GM13976 (cell line): ENCODE data around the gene GABPB1.

Experiments
- DNase-seq: peaks from one replicate; pipeline ENCODE4 v3.0.0; 2012; ENCODE audit warnings: low spot score
- CTCF ChIP-seq: IDR thresholded peaks from 2 replicates; pipeline ENCODE4 v1.5.1; 2012; ENCODE audit warnings: borderline replicate concordance, mild to moderate bottlenecking; ENCODE audit not compliant: insufficient read depth; ENCODE audit errors: extremely low read depth, missing control alignments, control extremely low read depth
- in situ Hi-C: fragments of 300-500 bp; cut with MboI; formaldehyde crosslinking; loops from one replicate; pipeline ENCODE4 v1.12.0; 2022; ENCODE audit warnings: low sequenced_read_pairs, mixed read lengths, inconsistent platforms; ENCODE audit not compliant: unreplicated experiment

GABPB1 gene

GRCh38 chr15:50344006-50344464 is 11.0 kb downstream of the GABPB1 start:
- in situ Hi-C loops: no loop called here
- no peak for DNase-seq
- no peak for TF ChIP-seq CTCF

GRCh38 chr15:50341616-50342136 is 13.3 kb downstream of the GABPB1 start:
- in situ Hi-C loops: no loop called here
- no peak for TF ChIP-seq CTCF
- DNase-seq: no peak

- TF ChIP-seq CTCF: no peak
- no peak for DNase-seq
- in situ Hi-C loops: no loop called here
Measured at GRCh38 chr15:50340416-50340815, 14.6 kb downstream of the GABPB1 start.

- DNase-seq: no peak
- in situ Hi-C loops: no loop called here
- no peak for TF ChIP-seq CTCF
Measured at GRCh38 chr15:50339717-50340116, 15.3 kb downstream of the GABPB1 start.

GRCh38 chr15:50335251-50335650 is 19.7 kb downstream of the GABPB1 start:
- in situ Hi-C loops: no loop called here
- DNase-seq: no peak
- TF ChIP-seq CTCF: no peak

GRCh38 chr15:50333229-50333628 is 21.8 kb downstream of the GABPB1 start:
- no peak for DNase-seq
- TF ChIP-seq CTCF: no peak
- in situ Hi-C loops: no loop called here
